ENCODE measurements around the gene NMNAT3.

NMNAT3 gene

DNA sequence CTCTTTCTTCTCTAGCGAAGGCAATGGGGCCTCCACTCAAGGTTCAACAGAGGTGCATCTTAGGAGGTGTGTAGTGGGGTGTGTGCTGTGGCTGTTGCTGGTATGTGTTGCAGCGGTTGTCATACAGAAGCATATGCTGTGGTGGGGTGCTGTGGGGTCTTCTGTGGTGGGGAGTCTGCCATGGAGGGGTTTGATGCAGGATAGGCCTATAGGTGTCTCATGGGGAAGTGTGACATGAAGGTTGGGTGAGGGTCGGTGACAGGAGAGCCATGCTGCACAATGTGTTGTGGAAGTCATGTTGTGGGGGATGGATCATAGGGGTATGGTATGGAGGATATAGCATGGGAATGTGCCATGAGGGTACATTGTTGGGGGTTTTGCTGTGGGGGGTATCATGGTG is 20.3 kb downstream of the NMNAT3 start:
- TF ChIP-seq, protein P1, sequence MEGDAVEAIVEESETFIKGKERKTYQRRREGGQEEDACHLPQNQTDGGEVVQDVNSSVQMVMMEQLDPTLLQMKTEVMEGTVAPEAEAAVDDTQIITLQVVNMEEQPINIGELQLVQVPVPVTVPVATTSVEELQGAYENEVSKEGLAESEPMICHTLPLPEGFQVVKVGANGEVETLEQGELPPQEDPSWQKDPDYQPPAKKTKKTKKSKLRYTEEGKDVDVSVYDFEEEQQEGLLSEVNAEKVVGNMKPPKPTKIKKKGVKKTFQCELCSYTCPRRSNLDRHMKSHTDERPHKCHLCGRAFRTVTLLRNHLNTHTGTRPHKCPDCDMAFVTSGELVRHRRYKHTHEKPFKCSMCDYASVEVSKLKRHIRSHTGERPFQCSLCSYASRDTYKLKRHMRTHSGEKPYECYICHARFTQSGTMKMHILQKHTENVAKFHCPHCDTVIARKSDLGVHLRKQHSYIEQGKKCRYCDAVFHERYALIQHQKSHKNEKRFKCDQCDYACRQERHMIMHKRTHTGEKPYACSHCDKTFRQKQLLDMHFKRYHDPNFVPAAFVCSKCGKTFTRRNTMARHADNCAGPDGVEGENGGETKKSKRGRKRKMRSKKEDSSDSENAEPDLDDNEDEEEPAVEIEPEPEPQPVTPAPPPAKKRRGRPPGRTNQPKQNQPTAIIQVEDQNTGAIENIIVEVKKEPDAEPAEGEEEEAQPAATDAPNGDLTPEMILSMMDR (IDR thresholded peaks at IDR 0.05; ENCODE audit: insufficient read depth, low read depth, low read length, missing control alignments): no peak
- no peak overlapping the region for H3K4me3 ChIP-seq (ENCODE audit: low read depth, low read length)
- DNase-seq (ENCODE audit: low read depth): no peak

- TF ChIP-seq, protein P1 (IDR thresholded peaks at IDR 0.05; ENCODE audit: insufficient read depth, low read depth, low read length, missing control alignments): no peak
- no peak overlapping the region for H3K4me3 ChIP-seq (ENCODE audit: low read depth, low read length)
These were observed 21.7 kb downstream of the NMNAT3 start for GRCh38 chr3:139655909-139656595.

DNA sequence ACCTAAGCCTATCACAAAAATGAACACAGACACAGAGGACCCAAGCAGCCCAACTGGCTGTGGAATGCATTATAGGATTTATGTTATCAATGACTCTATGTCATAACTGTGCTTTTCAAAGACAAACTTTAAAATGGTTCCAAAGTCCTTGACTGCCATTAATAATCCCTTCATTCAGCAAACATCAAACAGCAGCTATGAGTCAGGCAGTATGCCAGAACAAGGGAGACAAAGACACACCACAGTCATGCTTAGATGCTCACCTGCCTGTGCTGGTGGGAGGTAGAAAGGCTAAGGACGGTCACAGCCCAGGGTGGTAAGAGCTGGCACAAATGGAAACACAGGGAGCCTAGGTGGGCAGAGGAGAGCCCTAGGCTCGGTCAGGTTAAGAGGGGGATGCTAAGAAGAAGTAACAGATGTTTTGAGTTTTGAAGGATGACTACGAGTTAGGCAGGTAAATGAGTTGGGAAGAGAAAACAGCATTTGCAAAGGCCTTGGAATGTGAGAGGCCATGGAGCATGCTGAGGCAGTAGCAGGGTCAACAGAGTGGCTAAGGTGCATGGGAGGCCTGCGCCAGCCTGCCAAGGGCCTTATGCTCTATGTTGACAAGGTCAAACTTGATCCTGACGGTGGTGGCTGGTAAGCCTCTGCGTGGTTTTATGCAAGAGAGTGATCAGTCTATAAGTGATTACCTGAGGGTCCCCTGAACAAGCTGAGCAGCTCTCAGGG is 23.0 kb downstream of the NMNAT3 start:
- TF ChIP-seq, protein P1 (IDR thresholded peaks at IDR 0.05; ENCODE audit: insufficient read depth, low read depth, low read length, missing control alignments): no peak
- DNase-seq (ENCODE audit: low read depth): no peak
- no peak overlapping the region for H3K4me3 ChIP-seq (ENCODE audit: low read depth, low read length)

More at GRCh38 chr3:139655909-139656595, 21.7 kb downstream of the NMNAT3 start:
- no peak for DNase-seq (ENCODE audit: low read depth)

DNA sequence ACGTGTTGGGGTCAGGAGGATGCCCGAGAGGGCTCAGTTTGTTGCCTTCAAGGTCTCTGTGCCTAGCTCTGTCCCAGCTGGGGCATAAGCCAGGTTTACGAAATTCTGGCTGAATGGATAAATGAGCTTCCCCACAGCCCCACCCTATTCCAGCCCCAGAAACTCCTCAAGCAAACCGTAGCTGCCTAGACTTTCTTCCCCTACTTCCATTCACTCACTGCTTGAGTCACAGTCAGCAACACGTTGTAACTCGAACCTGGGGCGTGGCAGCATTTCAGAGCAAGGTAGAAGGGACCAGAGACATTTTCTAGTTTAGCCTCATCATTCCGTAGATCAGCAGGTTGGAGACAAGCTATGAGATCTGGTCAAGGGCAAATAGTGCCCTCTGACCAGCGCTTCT is 24.2 kb downstream of the NMNAT3 start:
- DNase-seq (ENCODE audit: low read depth): no peak
- no peak overlapping the region for H3K4me3 ChIP-seq (ENCODE audit: low read depth, low read length)
- TF ChIP-seq, protein P1 (IDR thresholded peaks at IDR 0.05; ENCODE audit: insufficient read depth, low read depth, low read length, missing control alignments): no peak

- no peak for DNase-seq (ENCODE audit: low read depth)
- no peak overlapping the region for H3K4me3 ChIP-seq (ENCODE audit: low read depth, low read length)
- TF ChIP-seq, protein P1 (IDR thresholded peaks at IDR 0.05; ENCODE audit: insufficient read depth, low read depth, low read length, missing control alignments): no peak
These were observed 25.2 kb downstream of the NMNAT3 start for GRCh38 chr3:139652561-139652960.

DNA sequence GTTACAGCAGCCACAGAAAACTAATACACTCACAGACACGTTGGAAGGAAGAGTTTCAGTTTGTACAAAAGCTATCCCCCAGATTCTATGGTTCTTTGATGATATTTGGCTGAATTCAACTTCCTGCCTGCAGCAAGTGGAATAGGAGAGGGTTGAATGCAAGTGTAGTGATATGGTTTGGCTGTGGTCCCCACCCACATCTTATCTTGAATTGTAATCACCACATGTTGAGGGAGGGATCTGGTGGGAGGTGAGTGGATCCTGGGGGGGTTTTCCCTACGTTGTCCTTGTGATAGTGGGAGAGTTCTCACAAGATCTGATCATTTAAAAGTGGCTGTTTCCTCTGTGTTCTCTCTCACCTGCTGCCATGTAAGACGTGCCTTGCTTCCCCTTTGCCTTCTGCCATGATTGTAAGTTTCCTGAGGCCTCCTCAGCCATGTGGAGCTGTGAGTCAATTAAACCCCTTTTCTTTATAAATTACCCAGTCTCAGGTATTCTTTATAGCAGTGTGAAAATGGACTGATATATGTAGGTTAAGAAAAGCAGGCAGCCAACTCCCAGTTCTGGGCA is 29.8 kb downstream of the NMNAT3 start:
- H3K4me3 ChIP-seq (ENCODE audit: low read depth, low read length): no peak overlapping the region
- TF ChIP-seq, protein P1 (IDR thresholded peaks at IDR 0.05; ENCODE audit: insufficient read depth, low read depth, low read length, missing control alignments): no peak
- DNase-seq (ENCODE audit: low read depth): no peak
